HEK293T (cell line): ENCODE results near the gene TMEM60.

ENCODE experiments used
- ELF4 ChIP-seq: fragments of 450-650 bp; IDR thresholded peaks from 2 replicates; pipeline ENCODE4 v1.6.1; 2017; ENCODE audit warnings: antibody characterized with exemption
- FOXK2 ChIP-seq: fragments of 450-650 bp; IDR thresholded peaks from 2 replicates; pipeline ENCODE4 v1.6.1; 2016; ENCODE audit warnings: mild to moderate bottlenecking
- FOXM1 ChIP-seq: fragments of 450-650 bp; IDR thresholded peaks from 2 replicates; pipeline ENCODE4 v1.6.1; 2017; ENCODE audit warnings: mild to moderate bottlenecking, borderline replicate concordance
- L3MBTL2 ChIP-seq: fragments of 450-650 bp; conservative IDR thresholded peaks from 2 replicates; pipeline ENCODE4 v1.6.1; 2016; ENCODE audit warnings: mild to moderate bottlenecking
- SP1 ChIP-seq: fragments of 450-650 bp; IDR thresholded peaks from 2 replicates; pipeline ENCODE4 v1.6.1; 2017

DNA sequence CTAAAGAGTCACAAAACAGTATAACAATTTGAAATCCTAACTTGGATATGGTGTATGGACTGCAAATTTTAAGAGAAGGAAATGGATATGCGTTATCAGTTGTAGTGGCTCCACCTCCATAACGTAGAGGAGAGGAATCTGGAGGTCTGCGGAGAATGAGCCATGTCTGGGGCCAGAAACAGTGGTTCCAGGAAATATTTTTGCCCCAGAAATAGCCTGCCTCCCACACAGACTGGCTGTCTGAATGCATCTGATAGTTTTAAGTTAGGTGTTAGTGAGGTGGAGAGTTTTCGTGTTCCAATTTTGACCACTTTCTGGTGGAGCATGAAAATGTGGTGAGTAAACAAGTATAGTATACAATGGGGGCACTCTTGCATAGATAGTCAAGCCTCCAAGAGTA is 1.9 kb upstream of the TMEM60 start:
- TF ChIP-seq L3MBTL2, result no peak
- TF ChIP-seq ELF4, result no peak
- no peak for TF ChIP-seq FOXM1
- TF ChIP-seq FOXK2, result no peak
- TF ChIP-seq SP1, result no peak
